ENCODE results near the gene PDE8B.

PDE8B gene, protein sequence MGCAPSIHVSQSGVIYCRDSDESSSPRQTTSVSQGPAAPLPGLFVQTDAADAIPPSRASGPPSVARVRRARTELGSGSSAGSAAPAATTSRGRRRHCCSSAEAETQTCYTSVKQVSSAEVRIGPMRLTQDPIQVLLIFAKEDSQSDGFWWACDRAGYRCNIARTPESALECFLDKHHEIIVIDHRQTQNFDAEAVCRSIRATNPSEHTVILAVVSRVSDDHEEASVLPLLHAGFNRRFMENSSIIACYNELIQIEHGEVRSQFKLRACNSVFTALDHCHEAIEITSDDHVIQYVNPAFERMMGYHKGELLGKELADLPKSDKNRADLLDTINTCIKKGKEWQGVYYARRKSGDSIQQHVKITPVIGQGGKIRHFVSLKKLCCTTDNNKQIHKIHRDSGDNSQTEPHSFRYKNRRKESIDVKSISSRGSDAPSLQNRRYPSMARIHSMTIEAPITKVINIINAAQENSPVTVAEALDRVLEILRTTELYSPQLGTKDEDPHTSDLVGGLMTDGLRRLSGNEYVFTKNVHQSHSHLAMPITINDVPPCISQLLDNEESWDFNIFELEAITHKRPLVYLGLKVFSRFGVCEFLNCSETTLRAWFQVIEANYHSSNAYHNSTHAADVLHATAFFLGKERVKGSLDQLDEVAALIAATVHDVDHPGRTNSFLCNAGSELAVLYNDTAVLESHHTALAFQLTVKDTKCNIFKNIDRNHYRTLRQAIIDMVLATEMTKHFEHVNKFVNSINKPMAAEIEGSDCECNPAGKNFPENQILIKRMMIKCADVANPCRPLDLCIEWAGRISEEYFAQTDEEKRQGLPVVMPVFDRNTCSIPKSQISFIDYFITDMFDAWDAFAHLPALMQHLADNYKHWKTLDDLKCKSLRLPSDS

GRCh38 chr5:77210091-77210963 lies at the start of gene PDE8B:
Gene PDE8B, plus strand, starts transcription at chr5:77210680. Its CDS starts 246 bp downstream, at chr5:77210926.
- DNase-seq (ENCODE audit: low read depth in 3 of 3) = no peak

- no peak for DNase-seq (ENCODE audit: low read depth in 3 of 3)
Observed at GRCh38 chr5:77163453-77163852, 47.0 kb upstream of the PDE8B start.

DNA sequence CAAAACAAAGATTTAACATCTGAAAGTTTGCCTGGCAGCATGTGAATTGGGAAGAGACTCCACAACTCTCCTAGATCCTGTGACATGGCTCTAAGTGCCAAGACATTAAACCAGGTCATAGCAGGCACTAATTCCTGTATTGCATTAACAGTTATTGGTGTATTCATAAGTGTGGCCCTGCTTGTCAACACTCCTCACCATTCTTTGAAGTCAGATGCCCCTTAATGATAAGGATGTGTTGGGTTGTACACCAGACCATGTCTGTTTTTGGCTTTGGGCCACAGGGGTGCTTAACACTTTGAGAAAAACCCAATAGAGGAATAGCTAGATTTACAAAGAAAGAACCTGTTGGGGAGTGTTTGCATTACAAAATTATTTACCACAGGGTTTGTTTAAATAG lies 43.4 kb upstream of the PDE8B start:
- DNase-seq (ENCODE audit: low read depth in 3 of 3) = no peak

DNA sequence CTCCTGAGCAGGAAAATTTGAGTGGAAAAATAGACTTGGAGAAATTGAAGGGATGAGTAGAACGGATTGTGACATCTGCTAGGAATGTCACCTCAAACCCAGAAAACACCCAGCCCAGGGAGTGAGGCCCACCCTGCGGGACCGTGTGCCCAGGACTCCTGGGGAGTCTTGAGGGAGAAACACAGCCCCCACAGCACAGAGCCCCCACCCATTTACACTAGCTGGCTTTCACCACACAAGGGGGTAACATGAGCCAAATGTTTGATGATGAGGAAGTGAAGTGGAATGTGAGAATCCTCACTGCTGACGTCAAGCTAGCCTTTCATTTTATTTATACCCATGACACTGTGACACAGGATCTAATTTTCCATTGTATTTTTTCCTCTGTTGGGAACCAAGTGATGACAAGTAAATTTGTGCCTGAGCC lies 42.8 kb upstream of the PDE8B start:
- no peak for DNase-seq (ENCODE audit: low read depth in 3 of 3)

DNA sequence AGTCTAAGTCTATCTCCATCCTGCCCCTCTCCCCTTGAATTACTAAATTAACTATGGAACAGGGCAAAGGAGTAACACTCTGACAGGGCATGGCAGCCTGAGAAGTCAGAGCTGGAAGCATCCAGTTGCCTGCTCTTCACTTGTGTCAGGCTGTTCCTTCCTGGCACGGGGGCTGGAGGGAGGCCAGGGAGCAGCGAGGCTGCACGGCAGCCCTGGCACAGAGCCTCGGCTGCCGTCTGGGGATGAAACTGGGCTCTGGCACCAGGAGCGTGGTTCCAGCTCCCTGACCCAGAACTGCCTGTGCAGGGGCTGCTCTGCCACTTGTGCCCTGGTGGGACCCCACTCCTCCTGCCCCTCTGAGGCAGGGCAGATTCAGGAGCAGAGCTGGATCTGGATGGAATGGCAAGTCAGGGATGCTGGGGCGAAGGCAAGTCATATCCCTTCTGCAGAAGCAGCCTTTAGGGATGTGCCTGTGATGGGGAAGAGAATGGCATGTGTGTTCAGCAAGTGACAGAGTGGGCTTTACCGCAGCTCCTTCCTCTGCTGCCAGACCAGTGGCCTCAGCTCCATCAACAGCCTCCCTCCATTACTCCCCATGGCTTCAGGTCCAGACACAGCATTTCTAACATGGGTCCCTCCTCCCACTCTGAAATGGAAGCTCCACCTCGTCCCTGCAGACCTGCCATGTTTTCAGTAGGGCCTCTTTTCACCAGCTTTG lies 42.2 kb upstream of the PDE8B start:
- DNase-seq (ENCODE audit: low read depth in 3 of 3) = no peak

- no peak for DNase-seq (ENCODE audit: low read depth in 3 of 3)
Observed at GRCh38 chr5:77168879-77169244, 41.6 kb upstream of the PDE8B start.

DNA sequence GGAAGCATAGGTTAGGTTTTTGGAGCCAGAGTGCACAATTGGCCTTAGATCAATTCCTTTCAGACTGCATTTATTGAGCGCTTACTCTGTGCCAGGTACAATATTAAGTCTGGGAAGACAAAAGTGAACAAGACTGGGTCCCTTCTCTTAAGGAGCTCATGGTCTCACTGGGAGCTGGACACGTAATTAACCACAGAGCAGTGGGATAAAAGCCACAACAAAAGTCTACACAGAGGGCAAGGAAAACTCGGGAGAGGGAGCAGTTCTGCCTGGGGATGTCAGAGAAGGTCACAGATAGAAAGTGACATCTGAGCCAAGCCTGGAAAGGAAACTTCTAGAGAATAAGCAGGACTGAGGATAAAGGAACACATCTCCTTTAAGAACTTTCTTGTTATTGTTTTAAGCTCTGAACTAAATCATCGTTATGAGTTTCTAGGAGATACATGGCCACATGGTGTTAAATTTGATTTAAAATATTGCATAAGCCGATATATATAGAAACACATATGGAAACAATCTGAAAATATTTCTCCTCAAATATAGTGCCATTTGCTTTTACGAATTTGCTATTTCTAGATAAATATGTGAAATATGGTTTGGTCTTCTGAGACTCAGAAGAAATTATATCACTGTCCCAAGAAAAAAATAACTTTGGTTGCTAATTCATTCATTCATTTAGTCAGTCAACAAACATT lies 40.1 kb upstream of the PDE8B start:
- DNase-seq (ENCODE audit: low read depth in 3 of 3) = no peak

- DNase-seq (ENCODE audit: low read depth in 3 of 3) = no peak
Observed at GRCh38 chr5:77171141-77171910, 39.2 kb upstream of the PDE8B start.

GRCh38 chr5:77172713-77173328 lies 37.7 kb upstream of the PDE8B start:
- DNase-seq (ENCODE audit: low read depth in 3 of 3) = no peak

- no peak for DNase-seq (ENCODE audit: low read depth in 3 of 3)
Observed at GRCh38 chr5:77174526-77174925, 36.0 kb upstream of the PDE8B start.

- no peak for DNase-seq (ENCODE audit: low read depth in 3 of 3)
Observed at GRCh38 chr5:77175231-77175630, 35.2 kb upstream of the PDE8B start.

GRCh38 chr5:77176429-77176828 lies 34.1 kb upstream of the PDE8B start:
- DNase-seq (ENCODE audit: low read depth in 3 of 3) = no peak

DNA sequence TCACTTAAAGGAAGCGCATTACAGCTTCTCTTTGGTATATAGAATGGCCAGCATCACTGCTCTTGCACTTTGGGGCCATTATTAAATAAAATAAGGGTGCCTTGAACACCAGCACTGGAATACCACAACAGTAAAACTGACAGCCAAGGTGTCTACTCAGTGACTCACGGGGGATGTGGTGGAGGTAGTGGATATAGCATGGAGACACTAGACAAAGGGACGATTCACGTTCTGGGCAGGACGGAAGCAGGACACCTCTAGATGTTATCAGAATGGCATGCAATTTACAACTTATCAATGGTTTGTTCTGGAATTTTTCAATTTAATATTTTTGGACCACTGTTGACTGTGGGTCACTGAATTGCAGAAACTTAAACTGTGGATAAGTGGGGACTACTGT lies 32.9 kb upstream of the PDE8B start:
- DNase-seq (ENCODE audit: low read depth in 3 of 3) = no peak

DNA sequence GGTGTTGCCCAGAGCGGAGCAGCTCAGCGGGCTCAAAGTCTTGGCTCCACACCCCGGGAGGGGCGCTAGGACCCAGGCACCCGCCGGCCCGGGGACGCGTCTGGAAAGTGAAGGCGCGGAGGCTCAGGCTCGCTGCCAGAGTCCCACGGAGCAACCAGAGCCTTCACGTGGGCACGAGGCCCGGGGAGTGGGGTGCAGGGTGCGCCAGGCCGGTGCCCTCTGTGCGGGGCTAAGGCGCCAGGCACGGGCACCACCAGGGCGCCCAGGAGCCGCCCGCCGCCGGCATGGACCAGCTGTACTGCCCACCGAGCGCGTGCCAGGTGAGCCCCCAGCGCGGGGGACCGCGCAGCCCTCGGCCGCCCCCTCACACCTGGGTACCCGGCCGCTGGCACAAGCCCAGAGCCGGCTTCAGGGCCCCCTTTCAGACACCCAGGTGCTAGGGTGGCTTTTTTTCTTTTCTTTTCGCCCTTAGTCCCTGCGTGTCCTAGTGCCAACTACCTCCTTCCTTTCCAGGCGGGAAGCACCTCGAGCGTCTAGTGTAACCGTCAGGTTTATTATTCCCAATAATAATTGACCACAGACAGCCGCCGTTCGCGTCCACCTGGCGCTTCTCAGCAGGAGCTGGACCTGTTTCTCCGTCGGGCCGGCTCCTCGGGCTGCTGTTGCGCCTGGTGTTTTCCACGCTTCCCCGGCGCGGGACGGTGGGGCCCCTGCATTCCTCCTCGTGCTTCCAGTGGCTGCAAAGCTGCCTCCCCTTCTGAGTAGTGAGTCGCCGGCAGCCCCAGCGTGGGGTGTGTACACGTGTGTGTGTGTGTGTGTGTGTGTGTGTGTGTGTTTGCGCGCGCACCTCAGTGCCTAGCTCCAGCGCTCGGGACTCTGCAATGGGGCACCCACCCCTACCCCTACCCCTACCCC lies 30.1 kb upstream of the PDE8B start:
- no peak for DNase-seq (ENCODE audit: low read depth in 3 of 3)

GRCh38 chr5:77181173-77181572 lies 29.3 kb upstream of the PDE8B start:
- DNase-seq (ENCODE audit: low read depth in 3 of 3) = no peak

GRCh38 chr5:77181596-77182304 lies 28.7 kb upstream of the PDE8B start:
- no peak for DNase-seq (ENCODE audit: low read depth in 3 of 3)

DNA sequence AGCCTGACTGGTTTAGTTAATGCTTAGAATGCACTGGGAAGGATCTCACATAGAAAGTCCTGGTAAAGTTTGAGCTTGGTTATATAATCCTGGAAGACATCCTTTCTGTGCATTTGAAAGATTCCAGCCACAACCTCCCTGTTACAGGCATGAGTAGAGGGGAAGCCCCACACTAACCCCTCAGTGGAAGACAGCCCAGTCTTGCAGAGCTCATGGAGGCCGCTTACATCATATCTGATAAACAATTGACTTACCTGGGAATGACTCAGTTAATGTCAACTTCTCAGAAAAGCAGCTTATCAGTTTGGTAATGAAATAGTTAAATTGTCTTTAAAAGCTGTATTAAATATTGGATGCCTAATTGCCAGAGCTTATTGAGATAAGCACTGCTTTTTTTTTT lies 28.1 kb upstream of the PDE8B start:
- DNase-seq (ENCODE audit: low read depth in 3 of 3) = no peak

Measured in stimulated activated CD4-positive, alpha-beta T cell treated with anti-CD3 and anti-CD28 coated beads, TNF-alpha, amount 100 ng/mL, for 48 hours (primary cell).